OCI-LY3 (cell line): ENCODE measurements around the gene PDE4D.

Experiments
- H2AFZ ChIP-seq: fragments of 200-600, 300-600 bp; shearing (Covaris generic); 2 replicates; pipeline ENCODE4 v1.6.0; 2014; ENCODE audit warnings: antibody characterized with exemption, low read depth, low read length
- H3K27ac ChIP-seq: fragments of 200-600, 300-600 bp; sonication (generic); 2 replicates; pipeline ENCODE4 v1.5.1; 2014; ENCODE audit warnings: mild to moderate bottlenecking, low read length, moderate library complexity, mixed read lengths
- H3K27me3 ChIP-seq: fragments of 200-600, 300-600 bp; sonication (generic); 2 replicates; pipeline ENCODE4 v1.6.1; 2014; ENCODE audit warnings: low read depth, low read length, mixed read lengths
- H3K36me3 ChIP-seq: fragments of 200-600, 300-600 bp; sonication (generic); replicated peaks from 2 replicates; pipeline ENCODE3; 2014; ENCODE audit warnings: low read depth, low read length, mixed read lengths
- H3K4me1 ChIP-seq: fragments of 300-600, 200-600 bp; sonication (generic); 2 replicates; pipeline ENCODE4 v1.6.1; 2014; ENCODE audit warnings: low read length, mixed read lengths
- H3K4me2 ChIP-seq: fragments of 200-600, 300-600 bp; sonication (generic); 2 replicates; pipeline ENCODE4 v1.6.1; 2014; ENCODE audit warnings: low read length, mixed read lengths
- H3K4me3 ChIP-seq: fragments of 300-600, 200-600 bp; sonication (generic); 2 replicates; pipeline ENCODE4 v1.5.1; 2014; ENCODE audit warnings: antibody characterized with exemption, mild to moderate bottlenecking, low read length, moderate library complexity
- H3K79me2 ChIP-seq: fragments of 300-600, 200-600 bp; shearing (Covaris generic); 2 replicates; pipeline ENCODE4 v1.6.1; 2014; ENCODE audit warnings: mild to moderate bottlenecking, low read length, mixed read lengths
- H3K9ac ChIP-seq: fragments of 300-600, 200-600 bp; shearing (Covaris generic); 2 replicates; pipeline ENCODE4 v1.6.0; 2014; ENCODE audit warnings: mild to moderate bottlenecking, low read length, moderate library complexity
- H3K9me3 ChIP-seq: fragments of 200-600, 300-600 bp; shearing (Covaris generic); 2 replicates; pipeline ENCODE4 v1.6.1; 2014; ENCODE audit warnings: low read length, mixed read lengths; ENCODE audit not compliant: insufficient read depth
- H4K20me1 ChIP-seq: fragments of 200-600, 300-600 bp; sonication (generic); 2 replicates; pipeline ENCODE4 v1.6.1; 2016; ENCODE audit warnings: low read length, mixed read lengths; ENCODE audit not compliant: insufficient read depth
- CTCF ChIP-seq: fragments of 200-600, 300-600 bp; sonication (generic); IDR thresholded peaks from 2 replicates; pipeline ENCODE4 v1.5.1; 2014; ENCODE audit warnings: antibody characterized with exemption, low read length, low read depth
- EZH2phosphoT487 ChIP-seq: fragments of 200-600 bp; shearing (Covaris generic); IDR thresholded peaks from 2 replicates; pipeline ENCODE4 v1.6.1; 2018; ENCODE audit warnings: antibody characterized with exemption, mixed run types, low read depth

The PDE4D gene

DNA sequence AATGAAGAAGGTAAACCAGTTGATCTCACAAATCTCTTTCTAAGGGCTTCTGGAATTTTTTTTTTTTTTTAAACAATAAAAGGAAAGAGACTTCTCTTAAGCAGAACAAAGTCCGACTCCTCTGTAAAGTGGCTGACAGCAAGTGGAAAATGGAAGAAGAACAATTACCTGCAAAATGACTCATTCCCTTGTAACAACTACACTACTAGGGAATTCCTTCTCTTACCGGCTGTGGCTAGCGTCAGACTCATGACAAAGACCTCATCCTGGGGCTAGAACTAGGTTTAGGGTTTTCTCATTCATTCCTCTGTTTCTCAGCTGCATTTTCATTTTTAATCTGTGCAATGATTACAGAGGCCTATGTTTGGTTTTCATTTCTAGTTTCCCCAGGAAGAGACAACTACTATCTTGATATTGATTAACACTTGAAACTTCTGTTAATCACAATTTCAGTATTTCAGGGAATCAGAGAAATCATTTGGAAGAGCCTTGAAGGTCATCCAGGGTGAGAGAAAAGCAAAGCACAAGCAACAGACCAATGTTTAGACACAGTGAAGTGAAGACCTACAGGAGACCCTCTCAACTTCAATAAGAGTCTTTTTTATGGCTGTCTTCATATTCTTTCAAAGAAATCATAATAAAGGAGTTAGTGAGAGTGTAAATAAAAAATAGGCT is 872.8 kb downstream of the PDE4D start:
- no peak for TF ChIP-seq EZH2phosphoT487
- TF ChIP-seq CTCF = no peak
- H3K27ac ChIP-seq = no peak overlapping the region
- no peak overlapping the region for H3K4me3 ChIP-seq
- H4K20me1 ChIP-seq = no peaks in the 10 kb centered on the region
- H2AFZ ChIP-seq = no peak overlapping the region
- H3K9me3 ChIP-seq = no peaks in the 10 kb centered on the region
- H3K4me2 ChIP-seq = no peak overlapping the region
- H3K4me1 ChIP-seq = no peaks in the 10 kb centered on the region
- no peaks in the 10 kb centered on the region for H3K36me3 ChIP-seq
- no peaks in the 10 kb centered on the region for H3K79me2 ChIP-seq
- no peaks in the 10 kb centered on the region for H3K27me3 ChIP-seq
- no peak overlapping the region for H3K9ac ChIP-seq

- H3K79me2 ChIP-seq = no peaks in the 10 kb centered on the region
- no peak overlapping the region for H3K27ac ChIP-seq
- no peak overlapping the region for H2AFZ ChIP-seq
- no peaks in the 10 kb centered on the region for H3K9me3 ChIP-seq
- no peak for TF ChIP-seq EZH2phosphoT487
- no peak for TF ChIP-seq CTCF
- no peaks in the 10 kb centered on the region for H4K20me1 ChIP-seq
- H3K36me3 ChIP-seq = no peaks in the 10 kb centered on the region
- H3K4me3 ChIP-seq = no peak overlapping the region
- no peak overlapping the region for H3K4me2 ChIP-seq
- H3K4me1 ChIP-seq = no peaks in the 10 kb centered on the region
- no peak overlapping the region for H3K9ac ChIP-seq
- H3K27me3 ChIP-seq = no peaks in the 10 kb centered on the region
Measured at GRCh38 chr5:59019078-59019477, 874.4 kb downstream of the PDE4D start.

GRCh38 chr5:59016925-59017324 is 876.6 kb downstream of the PDE4D start:
- Histone ChIP-seq H3K27me3 (no peaks in the 10 kb centered on the region), H2AFZ (no peak overlapping the region), H3K9ac (no peak overlapping the region), H3K9me3 (no peaks in the 10 kb centered on the region), H3K27ac (no peak overlapping the region), H3K36me3 (no peaks in the 10 kb centered on the region), H3K79me2 (no peaks in the 10 kb centered on the region), H3K4me2 (no peak overlapping the region), H4K20me1 (no peaks in the 10 kb centered on the region), H3K4me3 (no peak overlapping the region), H3K4me1 (no peaks in the 10 kb centered on the region)
- TF ChIP-seq CTCF (no peak), EZH2phosphoT487 (no peak)

DNA sequence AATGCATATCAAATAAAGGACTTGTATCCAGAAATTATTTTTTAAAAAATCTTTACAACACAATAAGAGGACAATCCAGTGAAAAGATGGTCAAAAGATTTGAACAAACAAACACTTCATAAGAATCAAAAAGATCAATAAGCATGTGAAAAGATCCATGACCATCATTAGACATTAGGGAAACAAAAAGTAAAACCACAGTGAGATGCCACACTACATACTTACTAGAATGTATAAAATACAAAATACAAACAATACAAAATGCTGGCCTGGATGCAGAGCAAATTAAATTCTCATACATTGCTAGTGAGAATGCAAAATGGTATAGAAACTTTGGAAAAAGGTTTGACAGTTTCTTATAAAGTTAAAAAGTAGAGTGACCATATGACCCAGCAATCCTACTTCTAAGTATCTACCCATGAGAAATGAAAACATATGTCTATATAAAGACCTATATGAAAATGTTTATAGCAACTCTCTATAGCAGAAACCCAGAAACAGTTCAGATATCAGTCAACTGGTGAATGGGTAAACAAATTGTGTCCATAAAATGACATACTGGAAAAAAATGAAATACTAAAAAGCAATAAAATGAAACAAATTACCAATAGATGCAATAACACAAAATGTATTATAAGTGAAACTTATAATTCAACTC is 884.6 kb downstream of the PDE4D start:
- Histone ChIP-seq H3K27me3 (no peaks in the 10 kb centered on the region), H3K9ac (no peak overlapping the region), H2AFZ (no peak overlapping the region), H3K4me3 (no peak overlapping the region), H3K4me2 (no peak overlapping the region), H4K20me1 (no peaks in the 10 kb centered on the region), H3K9me3 (no peaks in the 10 kb centered on the region), H3K36me3 (no peaks in the 10 kb centered on the region), H3K4me1 (no peaks in the 10 kb centered on the region), H3K79me2 (no peaks in the 10 kb centered on the region), H3K27ac (no peak overlapping the region)
- TF ChIP-seq CTCF (no peak), EZH2phosphoT487 (no peak)
